SK-N-SH treated with all-trans-retinoic acid at 6 μM for 48 hours (cell line): ENCODE results near the gene ADGRE3.

ENCODE experiments used
- ATAC-seq: fragments of 200-7000 bp; cut with Tn5 transposase; 3 replicates; pipeline ENCODE4 v1.9.1; 2020; ENCODE audit warnings: mild to moderate bottlenecking, moderate library complexity
- ARNTL ChIP-seq: fragments of 450-650 bp; formaldehyde crosslinking; IDR thresholded peaks from 2 replicates; pipeline ENCODE4 v1.5.0; 2020; ENCODE audit warnings: low read depth, mild to moderate bottlenecking, moderate library complexity, borderline replicate concordance
- BACH2 ChIP-seq: fragments of 250-450 bp; sonication (Bioruptor Pico); IDR thresholded peaks from 2 replicates; pipeline ENCODE4 v1.9.0; 2021; ENCODE audit warnings: mild to moderate bottlenecking, borderline replicate concordance
- CSDC2 ChIP-seq: fragments of 250-450 bp; sonication (Bioruptor Pico); IDR thresholded peaks from 2 replicates; pipeline ENCODE4 v1.5.0; 2020; ENCODE audit warnings: mild to moderate bottlenecking, moderate library complexity
- ESRRG ChIP-seq: fragments of 250-450 bp; sonication (Bioruptor Pico); IDR thresholded peaks from 2 replicates; pipeline ENCODE4 v1.6.1; 2021; ENCODE audit warnings: mild to moderate bottlenecking
- GLIS3 ChIP-seq: fragments of 250-450 bp; sonication (Bioruptor Pico); IDR thresholded peaks from 2 replicates; pipeline ENCODE4 v1.5.0; 2020; ENCODE audit warnings: mild to moderate bottlenecking, moderate library complexity
- ISL1 ChIP-seq: fragments of 250-450 bp; sonication (Bioruptor Pico); IDR thresholded peaks from 2 replicates; pipeline ENCODE4 v2.1.2; 2022; ENCODE audit warnings: mild to moderate bottlenecking, moderate library complexity
- OSR1 ChIP-seq: fragments of 250-450 bp; sonication (Bioruptor Pico); IDR thresholded peaks from 2 replicates; pipeline ENCODE4 v1.8.0; 2022; ENCODE audit warnings: moderate library complexity, mild to moderate bottlenecking, inconsistent platforms
- POU6F1 ChIP-seq: fragments of 250-450 bp; sonication (Bioruptor Pico); IDR thresholded peaks from 2 replicates; pipeline ENCODE4 v1.8.0; 2021; ENCODE audit warnings: low read depth, mild to moderate bottlenecking, moderate library complexity, borderline replicate concordance
- RARB ChIP-seq: fragments of 250-450 bp; sonication (Bioruptor Pico); IDR thresholded peaks from 2 replicates; pipeline ENCODE4 v1.8.0; 2021; ENCODE audit warnings: mild to moderate bottlenecking, moderate library complexity
- SNAI2 ChIP-seq: fragments of 250-450 bp; sonication (Bioruptor Pico); IDR thresholded peaks from 2 replicates; pipeline ENCODE4 v1.5.0; 2020; ENCODE audit warnings: mild to moderate bottlenecking, moderate library complexity
- TCF4 ChIP-seq: fragments of 250-450 bp; sonication (Bioruptor Pico); IDR thresholded peaks from 2 replicates; pipeline ENCODE4 v1.8.0; 2021; ENCODE audit warnings: mild to moderate bottlenecking, moderate library complexity, borderline replicate concordance
- TOX ChIP-seq: fragments of 250-450 bp; sonication (Bioruptor Pico); IDR thresholded peaks from 2 replicates; pipeline ENCODE4 v1.8.0; 2021; ENCODE audit warnings: mild to moderate bottlenecking, moderate library complexity, borderline replicate concordance
- ZC3H10 ChIP-seq: fragments of 250-450 bp; sonication (Bioruptor Pico); IDR thresholded peaks from 2 replicates; pipeline ENCODE4 v1.5.1; 2021; ENCODE audit warnings: mild to moderate bottlenecking, moderate library complexity
- ZNF565 ChIP-seq: fragments of 450-650 bp; formaldehyde crosslinking; conservative IDR thresholded peaks from 2 replicates; pipeline ENCODE4 v1.5.0; 2020; ENCODE audit warnings: low read depth, mild to moderate bottlenecking, moderate library complexity
- ZNF70 ChIP-seq: fragments of 450-650 bp; formaldehyde crosslinking; IDR thresholded peaks from 2 replicates; pipeline ENCODE4 v1.5.0; 2020; ENCODE audit warnings: mild to moderate bottlenecking, moderate library complexity
- ZNF8 ChIP-seq: fragments of 450-650 bp; formaldehyde crosslinking; IDR thresholded peaks from 2 replicates; pipeline ENCODE4 v1.5.0; 2020; ENCODE audit warnings: mild to moderate bottlenecking, moderate library complexity
- TF ChIP-seq, protein P1 (sequence below): fragments of 250-450 bp; sonication (Bioruptor Pico); IDR thresholded peaks from 2 replicates; pipeline ENCODE4 v1.8.0; 2020; ENCODE audit warnings: mild to moderate bottlenecking, moderate library complexity, borderline replicate concordance
- TF ChIP-seq, protein P2 (sequence below): fragments of 250-450 bp; sonication (Bioruptor Pico); IDR thresholded peaks from 2 replicates; pipeline ENCODE4 v1.5.1; 2021; ENCODE audit warnings: mild to moderate bottlenecking, moderate library complexity
- TF ChIP-seq, protein P3 (sequence below): fragments of 250-450 bp; sonication (Bioruptor Pico); IDR thresholded peaks from 2 replicates; pipeline ENCODE4 v1.5.0; 2020; ENCODE audit warnings: mild to moderate bottlenecking, moderate library complexity
- TF ChIP-seq, protein P4 (sequence below): fragments of 250-450 bp; sonication (Bioruptor Pico); IDR thresholded peaks from 2 replicates; pipeline ENCODE4 v1.5.1; 2020; ENCODE audit warnings: low read depth, mild to moderate bottlenecking, moderate library complexity

The ADGRE3 gene

DNA sequence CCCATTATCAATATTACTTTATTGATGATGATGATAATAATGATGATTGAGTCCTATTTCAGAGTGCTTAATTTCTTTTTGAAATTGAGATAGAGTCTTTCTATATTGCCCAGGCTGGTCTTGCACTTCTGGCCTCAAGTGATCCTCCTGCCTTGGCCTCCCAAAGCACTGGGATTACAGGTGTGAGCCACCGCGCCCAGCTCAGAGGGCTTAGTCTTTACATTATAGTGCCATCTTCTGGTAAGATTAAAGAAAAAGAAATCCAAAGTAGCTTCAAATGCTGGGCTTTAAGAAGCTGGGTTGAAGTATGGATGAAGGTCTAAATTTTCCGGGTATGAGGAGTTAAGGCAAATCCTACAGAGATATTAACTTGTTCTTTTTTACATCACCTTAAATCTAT is 11.8 kb upstream of the ADGRE3 start (continued):
- TF ChIP-seq, protein P1, sequence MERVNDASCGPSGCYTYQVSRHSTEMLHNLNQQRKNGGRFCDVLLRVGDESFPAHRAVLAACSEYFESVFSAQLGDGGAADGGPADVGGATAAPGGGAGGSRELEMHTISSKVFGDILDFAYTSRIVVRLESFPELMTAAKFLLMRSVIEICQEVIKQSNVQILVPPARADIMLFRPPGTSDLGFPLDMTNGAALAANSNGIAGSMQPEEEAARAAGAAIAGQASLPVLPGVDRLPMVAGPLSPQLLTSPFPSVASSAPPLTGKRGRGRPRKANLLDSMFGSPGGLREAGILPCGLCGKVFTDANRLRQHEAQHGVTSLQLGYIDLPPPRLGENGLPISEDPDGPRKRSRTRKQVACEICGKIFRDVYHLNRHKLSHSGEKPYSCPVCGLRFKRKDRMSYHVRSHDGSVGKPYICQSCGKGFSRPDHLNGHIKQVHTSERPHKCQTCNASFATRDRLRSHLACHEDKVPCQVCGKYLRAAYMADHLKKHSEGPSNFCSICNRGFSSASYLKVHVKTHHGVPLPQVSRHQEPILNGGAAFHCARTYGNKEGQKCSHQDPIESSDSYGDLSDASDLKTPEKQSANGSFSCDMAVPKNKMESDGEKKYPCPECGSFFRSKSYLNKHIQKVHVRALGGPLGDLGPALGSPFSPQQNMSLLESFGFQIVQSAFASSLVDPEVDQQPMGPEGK (CRISPR knock-in tag), result no peak
- TF ChIP-seq CSDC2 (CRISPR knock-in tag) (no peak), ZNF565 (no peak), RARB (CRISPR knock-in tag) (no peak), OSR1 (CRISPR knock-in tag) (no peak), ISL1 (CRISPR knock-in tag) (no peak), ARNTL (CRISPR knock-in tag) (no peak), ESRRG (no peak), TOX (no peak), TCF4 (CRISPR knock-in tag) (no peak), ZNF8 (CRISPR knock-in tag) (no peak)

- TF ChIP-seq, protein P2, sequence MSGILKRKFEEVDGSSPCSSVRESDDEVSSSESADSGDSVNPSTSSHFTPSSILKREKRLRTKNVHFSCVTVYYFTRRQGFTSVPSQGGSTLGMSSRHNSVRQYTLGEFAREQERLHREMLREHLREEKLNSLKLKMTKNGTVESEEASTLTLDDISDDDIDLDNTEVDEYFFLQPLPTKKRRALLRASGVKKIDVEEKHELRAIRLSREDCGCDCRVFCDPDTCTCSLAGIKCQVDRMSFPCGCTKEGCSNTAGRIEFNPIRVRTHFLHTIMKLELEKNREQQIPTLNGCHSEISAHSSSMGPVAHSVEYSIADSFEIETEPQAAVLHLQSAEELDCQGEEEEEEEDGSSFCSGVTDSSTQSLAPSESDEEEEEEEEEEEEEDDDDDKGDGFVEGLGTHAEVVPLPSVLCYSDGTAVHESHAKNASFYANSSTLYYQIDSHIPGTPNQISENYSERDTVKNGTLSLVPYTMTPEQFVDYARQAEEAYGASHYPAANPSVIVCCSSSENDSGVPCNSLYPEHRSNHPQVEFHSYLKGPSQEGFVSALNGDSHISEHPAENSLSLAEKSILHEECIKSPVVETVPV (CRISPR knock-in tag), result no peak
- TF ChIP-seq BACH2 (CRISPR knock-in tag) (no peak), TOX (no peak), OSR1 (CRISPR knock-in tag) (no peak), ZC3H10 (CRISPR knock-in tag) (no peak), GLIS3 (CRISPR knock-in tag) (no peak), ESRRG (no peak), ARNTL (CRISPR knock-in tag) (no peak), RARB (CRISPR knock-in tag) (no peak), SNAI2 (CRISPR knock-in tag) (no peak), CSDC2 (CRISPR knock-in tag) (no peak), ZNF565 (no peak)
- TF ChIP-seq, protein P3, sequence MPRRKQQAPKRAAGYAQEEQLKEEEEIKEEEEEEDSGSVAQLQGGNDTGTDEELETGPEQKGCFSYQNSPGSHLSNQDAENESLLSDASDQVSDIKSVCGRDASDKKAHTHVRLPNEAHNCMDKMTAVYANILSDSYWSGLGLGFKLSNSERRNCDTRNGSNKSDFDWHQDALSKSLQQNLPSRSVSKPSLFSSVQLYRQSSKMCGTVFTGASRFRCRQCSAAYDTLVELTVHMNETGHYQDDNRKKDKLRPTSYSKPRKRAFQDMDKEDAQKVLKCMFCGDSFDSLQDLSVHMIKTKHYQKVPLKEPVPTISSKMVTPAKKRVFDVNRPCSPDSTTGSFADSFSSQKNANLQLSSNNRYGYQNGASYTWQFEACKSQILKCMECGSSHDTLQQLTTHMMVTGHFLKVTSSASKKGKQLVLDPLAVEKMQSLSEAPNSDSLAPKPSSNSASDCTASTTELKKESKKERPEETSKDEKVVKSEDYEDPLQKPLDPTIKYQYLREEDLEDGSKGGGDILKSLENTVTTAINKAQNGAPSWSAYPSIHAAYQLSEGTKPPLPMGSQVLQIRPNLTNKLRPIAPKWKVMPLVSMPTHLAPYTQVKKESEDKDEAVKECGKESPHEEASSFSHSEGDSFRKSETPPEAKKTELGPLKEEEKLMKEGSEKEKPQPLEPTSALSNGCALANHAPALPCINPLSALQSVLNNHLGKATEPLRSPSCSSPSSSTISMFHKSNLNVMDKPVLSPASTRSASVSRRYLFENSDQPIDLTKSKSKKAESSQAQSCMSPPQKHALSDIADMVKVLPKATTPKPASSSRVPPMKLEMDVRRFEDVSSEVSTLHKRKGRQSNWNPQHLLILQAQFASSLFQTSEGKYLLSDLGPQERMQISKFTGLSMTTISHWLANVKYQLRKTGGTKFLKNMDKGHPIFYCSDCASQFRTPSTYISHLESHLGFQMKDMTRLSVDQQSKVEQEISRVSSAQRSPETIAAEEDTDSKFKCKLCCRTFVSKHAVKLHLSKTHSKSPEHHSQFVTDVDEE (CRISPR knock-in tag), result no peak
- TF ChIP-seq, protein P1 (CRISPR knock-in tag), result no peak
- TF ChIP-seq, all 23 proteins: peak for 0
- ATAC-seq, result no peak
These were observed 8.8 kb upstream of the ADGRE3 start for GRCh38 chr19:14683439-14683838.

- ATAC-seq, result no peak
- TF ChIP-seq ZNF70 (no peak), CSDC2 (CRISPR knock-in tag) (no peak), BACH2 (CRISPR knock-in tag) (no peak), ZNF565 (no peak), SNAI2 (CRISPR knock-in tag) (no peak), RARB (CRISPR knock-in tag) (no peak), GLIS3 (CRISPR knock-in tag) (no peak), ZNF8 (CRISPR knock-in tag) (no peak), POU6F1 (no peak), ISL1 (CRISPR knock-in tag) (no peak), ARNTL (CRISPR knock-in tag) (no peak)
- TF ChIP-seq, protein P4, sequence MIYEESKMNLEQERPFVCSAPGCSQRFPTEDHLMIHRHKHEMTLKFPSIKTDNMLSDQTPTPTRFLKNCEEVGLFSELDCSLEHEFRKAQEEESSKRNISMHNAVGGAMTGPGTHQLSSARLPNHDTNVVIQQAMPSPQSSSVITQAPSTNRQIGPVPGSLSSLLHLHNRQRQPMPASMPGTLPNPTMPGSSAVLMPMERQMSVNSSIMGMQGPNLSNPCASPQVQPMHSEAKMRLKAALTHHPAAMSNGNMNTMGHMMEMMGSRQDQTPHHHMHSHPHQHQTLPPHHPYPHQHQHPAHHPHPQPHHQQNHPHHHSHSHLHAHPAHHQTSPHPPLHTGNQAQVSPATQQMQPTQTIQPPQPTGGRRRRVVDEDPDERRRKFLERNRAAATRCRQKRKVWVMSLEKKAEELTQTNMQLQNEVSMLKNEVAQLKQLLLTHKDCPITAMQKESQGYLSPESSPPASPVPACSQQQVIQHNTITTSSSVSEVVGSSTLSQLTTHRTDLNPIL, result no peak
- TF ChIP-seq, protein P2 (CRISPR knock-in tag), result no peak
These were observed 7.4 kb upstream of the ADGRE3 start for GRCh38 chr19:14682084-14682483.
